HG03159 (cell line): ENCODE results near the gene HIVEP2.
A peak's percentile ranks its signal among the peaks of the same experiment; 100 is the strongest.

ENCODE experiments used
- ATAC-seq: cut with Tn5 transposase; IDR thresholded peaks from one replicate; pipeline ENCODE4 v1.9.1; 2021; ENCODE audit warnings: mild to moderate bottlenecking, moderate library complexity; ENCODE audit not compliant: unreplicated experiment

The HIVEP2 gene

DNA sequence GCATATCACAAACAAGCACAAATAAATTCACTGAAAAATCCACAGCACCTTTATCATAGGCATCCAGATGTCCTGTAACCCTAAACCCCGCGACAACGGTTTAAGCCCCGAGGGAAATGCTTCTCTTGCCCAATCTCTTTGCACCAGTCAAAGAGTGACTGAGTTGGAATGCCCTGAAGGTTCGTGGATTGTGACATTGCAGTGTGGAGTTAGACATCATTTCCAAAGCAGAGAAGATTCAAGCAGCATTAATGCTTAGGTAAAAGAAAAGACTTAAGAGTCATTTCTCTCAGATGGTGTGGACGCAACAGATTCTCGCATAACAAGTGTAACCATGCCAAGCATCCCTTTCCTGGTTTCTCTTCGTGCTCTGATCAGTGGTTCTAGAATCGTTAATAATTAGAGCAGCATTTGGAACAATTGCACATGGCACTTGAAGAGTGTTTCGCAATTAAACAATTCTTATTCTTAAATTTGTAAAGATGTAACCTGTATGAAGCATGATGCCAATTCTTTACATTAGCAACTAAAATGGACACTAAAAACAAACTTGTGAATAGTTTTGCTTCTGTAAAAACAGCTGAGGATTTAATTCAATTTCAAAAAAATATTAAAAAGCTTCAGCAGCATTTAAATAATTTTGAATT is 121.6 kb downstream of the HIVEP2 start:
- no peak for ATAC-seq

DNA sequence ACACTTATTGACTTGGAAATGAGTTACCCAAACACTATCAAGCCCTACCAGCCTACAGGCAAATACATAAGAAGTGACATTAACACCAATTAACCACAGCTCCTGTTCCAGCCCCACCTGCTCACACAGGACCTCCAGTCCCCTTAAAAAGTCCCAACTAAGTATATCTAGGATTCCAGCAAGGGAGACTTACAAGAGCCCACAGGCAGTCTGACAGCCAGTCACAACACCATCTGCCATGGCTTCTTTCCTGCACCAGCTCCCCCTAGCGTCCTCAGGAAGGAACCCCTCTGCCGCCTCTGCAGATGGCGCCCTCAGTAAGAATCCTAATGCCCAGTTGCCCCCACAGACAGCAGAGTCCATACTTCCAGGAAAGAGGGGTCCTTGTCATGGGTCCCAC is 122.1 kb downstream of the HIVEP2 start:
- ATAC-seq = no peak

DNA sequence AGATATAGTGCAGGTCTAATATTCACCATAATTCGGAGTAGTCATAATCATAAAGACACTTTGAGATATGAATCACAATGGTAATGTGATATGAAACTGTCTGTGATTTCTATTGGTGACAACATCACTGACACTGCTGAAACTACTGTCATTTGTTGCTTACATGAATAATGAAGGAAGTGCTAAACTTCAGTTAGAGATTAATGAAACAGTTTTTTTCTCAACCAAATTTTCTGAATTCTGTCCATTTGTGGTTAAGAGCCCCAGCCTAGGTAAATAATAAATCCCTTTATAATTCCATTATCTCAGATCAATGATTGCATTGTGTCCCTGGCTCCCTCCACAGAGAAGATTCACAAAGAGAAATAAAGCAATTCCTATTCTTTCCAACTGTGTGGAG is 122.6 kb downstream of the HIVEP2 start:
- peak; percentile 89 for ATAC-seq

DNA sequence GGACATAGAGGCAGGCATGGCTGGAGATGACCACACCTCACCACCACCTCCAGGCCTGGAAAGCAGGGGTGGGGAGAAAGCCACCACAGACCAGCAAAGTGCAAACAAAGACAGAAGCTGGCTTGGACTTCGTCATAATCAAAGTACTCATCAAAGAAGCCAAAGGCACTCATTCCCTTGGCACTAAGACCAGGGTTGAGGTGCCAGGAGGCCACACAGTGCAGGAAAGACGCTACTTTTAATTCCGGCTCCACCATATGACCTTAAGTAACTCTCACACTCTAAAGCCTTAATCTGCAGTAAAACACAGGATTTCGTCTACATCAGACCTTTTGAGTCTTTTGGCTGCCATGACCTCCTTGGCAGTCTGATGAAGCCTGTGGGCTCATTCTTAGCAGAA is 123.1 kb downstream of the HIVEP2 start:
- ATAC-seq = no peak

DNA sequence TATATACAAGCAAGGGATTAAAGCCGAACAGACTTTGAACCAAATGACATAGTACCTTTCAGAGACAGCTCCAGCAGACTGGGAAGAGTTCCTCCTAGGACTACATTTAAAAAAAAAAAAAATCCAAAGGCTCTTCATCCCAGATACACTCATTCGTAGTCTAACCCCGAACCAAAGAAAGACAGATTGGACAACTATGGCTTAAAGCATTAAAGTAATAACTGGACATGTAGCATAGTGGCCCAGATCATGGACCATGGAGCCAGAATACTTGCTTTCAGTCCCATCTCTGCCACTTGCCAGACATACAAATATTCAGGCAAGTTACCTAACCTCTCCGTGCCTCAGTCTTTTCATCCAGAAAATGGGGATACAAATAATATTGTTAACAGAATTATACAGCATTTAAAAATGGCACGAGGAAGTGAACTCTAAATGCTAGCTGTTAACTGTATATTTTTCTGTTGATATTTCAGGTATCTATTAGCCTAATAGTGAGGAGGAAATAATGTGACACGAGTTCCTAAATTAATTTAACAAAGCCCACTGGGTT is 123.7 kb downstream of the HIVEP2 start:
- no peak for ATAC-seq

DNA sequence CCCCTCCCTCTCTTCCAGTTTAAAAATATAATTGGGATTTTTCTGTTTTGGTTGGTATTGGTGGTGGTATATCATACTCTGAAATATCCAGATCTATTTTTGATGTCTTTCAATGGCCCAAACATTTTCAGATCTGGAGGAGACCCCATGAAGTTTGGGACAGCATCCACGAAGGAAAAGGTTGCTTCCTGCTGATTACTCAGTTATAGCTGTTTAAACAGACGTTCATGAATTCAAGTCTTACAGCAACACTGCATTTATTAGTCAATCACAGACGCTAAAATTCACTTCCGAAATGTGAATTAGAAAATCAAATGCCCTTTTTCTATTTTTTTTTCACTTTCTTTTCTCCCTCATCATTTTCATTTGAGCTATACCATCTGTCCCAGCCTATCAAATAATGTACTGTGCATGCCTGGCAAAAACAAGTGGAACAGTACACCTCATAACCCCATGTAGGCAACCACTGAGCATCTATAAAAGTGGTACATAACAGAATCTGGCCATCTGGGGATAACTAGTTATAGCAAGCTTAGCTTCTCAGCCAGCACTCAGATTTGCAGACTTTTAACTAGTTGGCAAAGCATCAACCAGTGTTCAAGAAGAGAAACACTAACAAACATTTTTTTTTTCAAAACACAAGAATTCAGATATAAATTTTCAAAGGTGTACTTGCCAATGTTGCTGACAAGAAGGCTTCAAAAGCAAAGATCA is 124.5 kb downstream of the HIVEP2 start:
- no peak for ATAC-seq

DNA sequence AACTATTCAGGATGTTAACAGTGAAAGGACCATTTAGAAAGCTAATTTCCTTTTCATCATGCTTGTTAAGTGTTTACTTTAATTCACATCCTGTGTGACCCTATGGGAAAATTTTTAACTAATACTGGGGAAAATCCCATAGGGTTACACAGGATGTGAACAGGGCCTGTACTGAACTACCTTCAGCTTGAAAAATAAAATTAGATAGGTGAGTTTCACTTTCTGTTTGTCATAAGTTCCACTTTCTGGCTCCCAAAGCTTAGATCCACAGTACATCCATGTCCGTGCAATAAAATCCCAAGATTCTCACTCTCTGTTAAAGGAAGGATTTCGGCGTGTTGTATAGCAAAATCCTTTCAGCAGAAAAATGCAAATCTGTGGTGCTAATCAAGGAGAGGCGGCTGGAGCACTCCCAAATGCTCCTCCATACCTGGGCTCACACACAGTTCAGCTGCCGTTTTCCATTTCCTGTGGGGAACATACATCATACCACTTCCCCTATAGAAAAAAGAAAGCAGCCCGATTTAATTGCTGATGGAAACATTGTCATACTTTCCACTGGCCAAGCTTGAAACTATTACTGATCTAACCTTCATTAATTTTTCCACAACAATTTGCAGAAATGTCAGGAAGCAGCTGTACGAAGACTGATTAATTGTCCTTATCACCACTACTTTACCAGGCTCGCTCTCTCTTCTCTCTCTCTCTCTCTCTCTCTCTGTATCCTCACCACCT is 125.2 kb downstream of the HIVEP2 start:
- peak; percentile 53 for ATAC-seq

DNA sequence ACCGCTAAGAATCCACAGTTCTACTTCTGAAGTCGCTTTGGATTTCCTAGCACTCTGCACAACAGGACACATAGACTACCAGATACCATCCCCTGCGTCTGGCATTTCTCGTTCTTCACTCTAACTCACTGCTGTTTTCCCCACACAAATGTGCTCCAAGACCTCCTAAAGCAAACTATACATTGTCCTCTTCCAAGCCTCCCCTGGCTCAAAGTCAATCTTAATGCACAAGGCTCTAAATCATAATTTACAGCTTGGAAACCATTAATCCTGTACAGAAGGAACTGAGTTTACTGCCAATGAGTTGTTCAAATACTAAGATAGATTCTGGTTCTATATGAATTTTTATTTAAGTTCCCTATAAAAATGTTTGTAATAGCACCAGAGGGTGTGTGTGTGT is 128.5 kb downstream of the HIVEP2 start:
- ATAC-seq = no peak

DNA sequence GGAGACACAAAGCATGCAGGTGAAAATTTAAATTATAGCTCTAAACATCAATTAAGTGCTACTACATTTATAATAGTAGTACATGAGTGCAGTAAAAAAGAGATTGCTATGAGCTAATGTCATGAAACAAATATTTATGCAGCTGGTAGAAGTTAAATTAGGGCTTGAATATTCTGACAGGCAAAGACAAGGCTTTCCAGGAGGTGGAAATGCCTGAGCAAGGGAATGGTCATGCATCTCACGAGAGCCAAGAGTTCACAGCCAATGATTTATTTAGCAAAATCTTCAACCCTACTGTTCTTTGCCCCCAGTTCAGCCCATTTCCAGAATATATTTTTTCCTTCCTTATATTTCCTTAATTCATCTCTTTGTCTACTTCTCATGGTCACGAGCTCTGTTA is 128.9 kb downstream of the HIVEP2 start:
- ATAC-seq = no peak

DNA sequence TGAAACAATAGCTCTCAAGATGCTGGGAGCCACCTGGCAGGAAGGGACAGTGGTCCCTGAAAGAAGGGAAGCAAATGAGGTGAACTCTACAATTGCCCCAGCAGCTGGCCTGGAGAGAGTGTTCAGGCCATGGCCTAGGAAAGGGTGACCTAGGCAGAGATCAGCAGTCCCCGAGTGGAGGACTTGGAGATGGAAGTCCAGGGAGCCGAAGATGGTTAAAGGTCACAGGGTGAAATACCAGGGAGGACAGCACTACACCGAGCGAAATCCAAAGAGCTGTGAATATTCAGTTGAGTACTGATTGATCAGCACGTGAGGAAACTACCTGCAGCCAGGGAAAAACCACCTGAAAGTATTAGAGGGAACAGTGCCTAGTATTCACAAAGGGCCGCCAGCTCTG is 133.1 kb downstream of the HIVEP2 start:
- ATAC-seq = no peak

DNA sequence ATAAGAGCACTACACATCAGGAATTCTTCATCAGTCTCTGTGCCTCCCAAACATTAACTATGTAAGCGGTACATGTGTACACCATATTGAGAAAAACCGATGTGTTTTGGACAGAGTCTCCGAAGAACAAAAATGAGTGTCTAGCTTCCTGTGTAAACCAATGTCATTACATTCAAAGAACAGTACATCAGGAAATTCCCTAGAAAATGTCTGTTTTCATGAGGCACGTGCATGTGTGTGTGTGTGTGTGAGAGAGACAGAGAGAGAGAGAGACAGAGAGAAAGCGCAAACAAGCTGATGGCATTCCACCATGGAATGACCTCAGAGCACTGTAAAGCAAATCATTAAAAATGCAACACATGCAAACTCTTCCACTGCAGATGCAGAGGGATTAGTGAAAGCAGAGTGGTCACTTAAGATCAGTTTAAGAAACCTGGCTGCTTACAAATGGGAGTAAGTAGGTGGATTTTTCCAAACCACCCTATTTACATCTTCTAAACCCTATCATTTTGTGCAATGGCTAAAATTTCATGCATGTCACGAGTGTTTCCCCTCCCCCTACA is 133.9 kb downstream of the HIVEP2 start:
- ATAC-seq = peak; percentile 52

DNA sequence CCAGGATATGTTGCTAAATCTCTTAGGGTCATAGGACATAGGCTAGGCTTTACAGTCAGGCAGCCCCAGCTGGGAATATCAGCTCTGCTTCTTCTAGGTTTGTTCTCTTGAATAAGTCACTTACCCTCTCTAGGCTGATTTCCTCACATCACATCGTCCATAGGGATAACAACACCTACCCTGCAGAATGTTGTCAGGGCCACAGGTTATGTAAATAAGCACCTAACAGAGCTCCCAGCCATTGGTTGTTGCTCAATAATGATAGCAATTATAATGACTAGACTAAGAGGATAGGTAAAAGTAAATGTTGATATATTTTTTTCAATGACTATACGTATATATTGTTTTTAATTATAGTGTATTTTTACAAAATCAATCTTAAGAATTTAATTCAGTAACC is 135.0 kb downstream of the HIVEP2 start:
- no peak for ATAC-seq

DNA sequence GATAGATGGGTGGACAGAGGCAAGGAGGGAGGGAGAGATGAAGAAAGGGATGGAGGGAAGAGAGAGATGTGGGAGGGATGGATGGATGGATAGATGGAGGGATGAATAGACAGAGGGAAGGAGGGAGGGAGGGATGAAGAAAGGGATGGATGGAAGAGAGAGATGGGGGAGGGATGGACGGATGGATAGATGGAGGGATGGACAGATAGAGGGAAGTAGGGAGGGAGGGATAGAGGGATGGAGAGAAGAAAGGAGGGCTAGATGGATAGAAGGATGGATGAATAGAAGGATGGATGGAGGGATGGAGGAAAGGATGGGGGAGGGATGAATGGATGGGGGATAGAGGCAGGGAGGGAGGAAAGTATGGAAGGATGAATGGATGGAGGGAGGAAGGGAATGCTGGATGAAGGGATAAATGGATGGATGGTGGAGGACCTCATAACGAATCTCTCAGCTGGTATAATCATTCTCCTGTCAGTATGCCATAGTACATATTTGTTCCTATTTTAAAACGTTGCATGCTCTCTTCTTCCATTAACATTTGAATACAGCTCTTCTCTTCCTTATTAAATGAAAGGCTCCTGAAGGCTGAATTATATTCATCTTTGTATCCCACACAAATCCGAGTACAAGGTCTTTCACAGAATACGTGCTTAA is 136.4 kb downstream of the HIVEP2 start:
- no peak for ATAC-seq

DNA sequence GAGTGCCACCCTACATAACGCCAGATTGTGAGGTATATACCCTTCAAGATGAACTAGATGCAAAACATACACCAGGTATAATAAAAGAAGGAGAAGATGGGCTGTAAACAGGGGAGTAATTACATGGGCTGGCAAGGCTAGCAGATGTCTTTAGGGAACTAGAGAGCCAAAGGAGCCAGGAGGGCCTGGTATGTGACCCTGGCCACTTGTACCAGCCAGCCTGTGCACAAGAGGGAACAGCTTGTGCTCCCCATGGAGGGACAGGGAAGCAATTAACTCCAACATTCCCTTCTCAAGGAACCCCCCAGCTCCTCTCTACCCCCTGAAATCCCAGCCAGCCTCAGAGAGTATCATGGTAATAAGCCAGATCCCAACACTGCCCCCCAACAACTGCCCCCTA is 139.9 kb downstream of the HIVEP2 start:
- ATAC-seq = no peak

DNA sequence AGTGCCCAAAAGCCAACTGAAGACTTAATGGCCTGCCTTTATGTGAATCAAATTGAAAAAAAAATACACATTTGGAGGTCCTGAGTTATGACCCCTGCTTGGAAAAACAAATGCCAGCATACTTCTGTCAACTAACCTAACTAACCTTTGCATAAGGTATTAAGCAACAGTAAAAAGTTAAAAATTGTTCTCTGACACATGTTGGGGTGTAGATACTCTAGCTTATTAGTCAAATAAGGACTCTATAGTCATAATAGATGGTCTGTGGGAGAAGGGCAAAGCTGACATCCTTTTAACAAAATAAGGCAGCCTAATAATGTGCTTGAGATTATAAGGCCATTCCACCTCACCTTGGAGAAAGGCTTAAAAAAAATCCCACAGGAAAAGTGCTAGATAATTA is 140.5 kb downstream of the HIVEP2 start:
- ATAC-seq = no peak

DNA sequence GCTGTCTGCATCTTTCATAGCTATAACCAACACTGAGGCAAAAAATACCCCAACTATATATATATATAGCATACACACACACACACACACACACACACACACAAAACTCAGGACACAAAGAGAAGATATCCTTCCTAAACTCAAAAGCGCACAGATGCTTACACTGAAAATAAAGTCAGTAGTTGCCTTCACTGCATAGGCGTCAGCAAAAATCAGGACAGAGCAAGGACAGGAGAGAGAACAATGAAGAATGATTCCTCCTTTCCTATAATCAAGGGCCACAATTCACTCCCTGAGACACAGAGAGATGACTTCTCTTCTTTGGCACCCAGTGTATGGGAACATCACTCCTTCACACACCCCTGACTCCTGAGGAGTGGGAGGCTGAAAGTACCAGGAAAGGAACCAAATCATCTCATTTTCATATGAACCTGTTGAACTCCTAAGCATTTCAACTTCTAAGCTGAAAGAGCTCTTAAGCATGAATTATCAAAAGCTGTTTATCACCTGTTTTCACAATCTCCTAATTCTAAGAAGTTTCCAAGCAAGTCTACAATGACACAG is 141.4 kb downstream of the HIVEP2 start:
- ATAC-seq = no peak

DNA sequence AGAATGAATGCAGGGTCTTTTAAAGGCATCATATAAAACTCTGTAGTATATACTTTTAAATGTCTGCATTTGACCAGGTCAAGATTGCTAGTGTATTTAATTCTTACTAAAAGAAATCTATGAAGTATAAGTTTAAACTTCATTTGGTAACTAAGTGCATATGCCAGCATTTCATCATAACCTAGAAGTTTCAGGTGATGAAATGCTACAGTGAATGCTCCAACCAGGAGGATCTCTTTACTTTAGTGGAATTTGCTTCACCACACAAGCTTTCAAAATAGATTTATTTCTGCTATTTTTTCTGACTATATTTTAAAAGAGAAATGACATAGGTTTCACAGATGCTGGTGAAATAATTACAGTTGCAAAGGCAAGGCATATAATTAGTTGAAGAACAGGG is 141.9 kb downstream of the HIVEP2 start:
- ATAC-seq = no peak

DNA sequence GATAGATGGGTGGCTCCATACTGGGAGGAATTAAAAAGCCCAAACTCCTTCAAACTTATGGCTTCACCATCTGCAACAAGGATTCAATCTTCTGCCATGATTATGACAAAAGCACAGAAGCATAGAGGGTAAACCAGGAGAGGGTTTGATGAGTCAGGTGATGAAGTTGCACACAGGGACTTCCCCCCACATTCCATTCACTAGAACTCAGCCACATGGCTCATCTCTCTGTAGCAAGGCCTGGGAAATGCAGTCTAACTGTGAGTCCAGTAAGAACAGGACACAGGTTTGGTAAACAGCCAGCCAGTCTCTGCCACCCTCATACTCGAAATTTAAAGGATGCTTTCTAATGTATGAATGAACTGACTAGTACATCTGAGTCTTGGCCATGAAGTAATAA is 142.9 kb downstream of the HIVEP2 start:
- no peak for ATAC-seq

DNA sequence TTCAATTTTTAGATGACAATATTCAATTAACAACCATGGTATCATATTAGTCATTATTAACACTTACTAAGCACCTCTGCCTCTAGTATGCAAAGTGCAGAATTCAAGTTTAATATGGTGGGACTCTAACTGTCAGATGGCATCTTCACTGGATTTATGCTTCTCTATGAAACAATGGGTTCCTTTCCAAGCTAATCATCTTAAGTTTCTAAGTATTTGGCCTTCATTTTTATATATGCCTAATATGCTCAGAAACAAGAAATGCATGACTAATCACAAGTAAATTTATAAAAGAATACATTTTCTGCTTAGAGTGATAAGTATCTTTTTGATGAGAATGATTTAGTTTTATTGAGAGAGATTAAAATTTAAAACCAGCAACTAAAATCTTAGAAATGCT is 144.7 kb downstream of the HIVEP2 start:
- ATAC-seq = no peak

DNA sequence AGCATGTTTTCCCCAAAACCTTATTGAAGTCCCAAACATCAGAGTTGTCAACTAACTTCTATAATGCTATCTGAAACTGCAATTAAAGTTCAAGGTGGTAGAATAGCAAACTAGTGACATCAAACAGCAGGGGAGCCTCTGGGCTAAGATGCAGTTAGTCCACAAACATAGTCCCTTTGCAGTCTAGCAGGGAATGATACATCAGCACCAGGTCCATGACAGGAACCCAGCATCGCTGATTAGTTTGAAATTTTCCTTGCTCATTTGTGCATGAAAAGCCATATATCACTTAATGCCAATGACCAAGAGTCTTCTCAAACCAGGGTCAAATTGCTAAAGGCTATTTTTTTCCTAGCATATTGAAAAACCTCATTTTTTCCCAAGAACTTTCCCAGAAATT is 145.3 kb downstream of the HIVEP2 start:
- no peak for ATAC-seq

DNA sequence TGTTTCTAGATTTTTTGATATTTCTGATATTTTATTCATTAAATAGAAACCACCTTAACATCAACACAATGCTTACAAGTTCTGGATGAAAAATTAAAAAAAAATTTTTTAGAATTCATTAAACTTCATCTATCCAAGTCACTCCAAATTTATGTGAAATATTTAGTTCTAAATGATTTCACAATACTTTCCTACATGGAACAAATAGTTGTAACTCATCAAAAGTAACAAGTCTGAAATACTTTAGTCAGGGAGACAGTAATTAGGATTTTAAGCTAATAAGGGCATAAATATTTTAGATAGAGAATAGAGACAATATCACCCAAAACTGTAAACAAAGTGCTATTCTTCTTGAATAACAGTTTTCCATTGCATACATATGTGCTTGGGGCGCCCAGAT is 147.8 kb downstream of the HIVEP2 start:
- ATAC-seq = no peak
